Hepatocyte (in vitro differentiated cells): ENCODE results near the gene CD58. TPM values are rescaled to one million over a fixed set of nuclear protein-coding genes. Genes with fewer than 3 reads are reported as not detected.

ENCODE experiments used
- DNase-seq: peaks from one replicate; pipeline ENCODE4 v3.0.0-alpha.2; 2016; ENCODE audit warnings: low spot score
- H2AFZ ChIP-seq: fragments of 200-600 bp; sonication (generic); 2 replicates; pipeline ENCODE4 v1.6.0; 2016; ENCODE audit warnings: antibody characterized with exemption, mild to moderate bottlenecking
- H3K27ac ChIP-seq: fragments of 200-600 bp; sonication (generic); 2 replicates; pipeline ENCODE4 v1.5.1; 2016; ENCODE audit warnings: mild to moderate bottlenecking
- H3K27me3 ChIP-seq: fragments of 200-600 bp; sonication (generic); 2 replicates; pipeline ENCODE4 v1.6.1; 2016
- H3K36me3 ChIP-seq: fragments of 200-600 bp; sonication (generic); replicated peaks from 2 replicates; pipeline ENCODE4 v1.5.1; 2016; ENCODE audit warnings: low read depth; ENCODE audit not compliant: insufficient read depth
- H3K4me1 ChIP-seq: fragments of 200-600 bp; sonication (generic); 2 replicates; pipeline ENCODE4 v1.5.1; 2016; ENCODE audit warnings: mild to moderate bottlenecking, moderate library complexity; ENCODE audit not compliant: insufficient read depth
- H3K4me2 ChIP-seq: fragments of 200-600 bp; sonication (generic); 2 replicates; pipeline ENCODE4 v1.6.0; 2016
- H3K4me3 ChIP-seq: fragments of 200-600 bp; sonication (generic); 2 replicates; pipeline ENCODE4 v1.5.1; 2016; ENCODE audit warnings: mild to moderate bottlenecking
- H3K79me2 ChIP-seq: fragments of 200-600 bp; sonication (generic); 2 replicates; pipeline ENCODE4 v1.6.0; 2017; ENCODE audit warnings: mild to moderate bottlenecking
- H3K9me2 ChIP-seq: fragments of 200-600 bp; sonication (generic); replicated peaks from 2 replicates; pipeline ENCODE4 v1.6.0; 2017; ENCODE audit warnings: mild to moderate bottlenecking; ENCODE audit not compliant: insufficient read depth
- H3K9me3 ChIP-seq: fragments of 200-600 bp; sonication (generic); 2 replicates; pipeline ENCODE4 v1.5.1; 2016; ENCODE audit warnings: low read depth, mild to moderate bottlenecking
- H4K20me1 ChIP-seq: fragments of 200-600 bp; sonication (generic); 2 replicates; pipeline ENCODE4 v1.6.0; 2016; ENCODE audit warnings: mild to moderate bottlenecking; ENCODE audit not compliant: insufficient read depth, poor library complexity, severe bottlenecking
- EZH2 ChIP-seq: fragments of 200-600 bp; sonication (generic); IDR thresholded peaks from 2 replicates; pipeline ENCODE4 v1.6.1; 2016; ENCODE audit warnings: antibody characterized with exemption, mild to moderate bottlenecking, borderline replicate concordance
- EZH2phosphoT487 ChIP-seq: fragments of 200-600 bp; sonication (generic); IDR thresholded peaks from one replicate; pipeline ENCODE4 v1.6.1; 2018; ENCODE audit warnings: antibody characterized with exemption, mild to moderate bottlenecking, low read depth, moderate library complexity; ENCODE audit not compliant: unreplicated experiment, severe bottlenecking
- WGBS: methylation state at CpG from one replicate; pipeline ENCODE4 v1.1.6; 2016; ENCODE audit warnings: low lambda C conversion rate; ENCODE audit errors: missing lambda C conversion rate; 5-methylcytosine and 5-hydroxymethylcytosine counted together
- polyA plus RNA-seq: library from polyadenylated mRNA; unstranded; fragments of >200 nt; fragmentation: Nextera tagmentation; extraction: Ambion mirVana; gene quantifications from 2 replicates; pipeline ENCODE4 v1.2.1, GENCODE V29; 2016
- total RNA-seq: library from RNA; depleted of rRNA; stranded (reverse); fragments of >200 nt; gene quantifications from 2 replicates; pipeline ENCODE4 v1.2.3, GENCODE V29; 2014
- TF ChIP-seq, protein P1 (sequence below): fragments of 200-600 bp; sonication (generic); IDR thresholded peaks from 2 replicates; pipeline ENCODE4 v1.5.1; 2016; ENCODE audit warnings: antibody characterized with exemption, mild to moderate bottlenecking; ENCODE audit not compliant: poor library complexity

The CD58 gene
- total and polyA plus RNA-seq, 2 experiments from 2014 or later = 14.4 to 26.9 TPM

GRCh38 chr1:116577759-116578314 lies 7.0 kb upstream of the CD58 start:
- H3K4me1 ChIP-seq = no peaks in the 10 kb centered on the region
- H3K36me3 ChIP-seq = no peaks in the 10 kb centered on the region
- no peak overlapping the region for H3K4me2 ChIP-seq
- H3K79me2 ChIP-seq = no peaks in the 10 kb centered on the region
- no peaks in the 10 kb centered on the region for H4K20me1 ChIP-seq
- no peaks in the 10 kb centered on the region for H3K9me3 ChIP-seq
- H2AFZ ChIP-seq = no peak overlapping the region
- no peak for DNase-seq
- no peak overlapping the region for H3K4me3 ChIP-seq
- 90% methylated on average over 5 of the region's 5 CpGs for WGBS
- no peaks in the 10 kb centered on the region for H3K27me3 ChIP-seq
- H3K27ac ChIP-seq = no peak overlapping the region
- H3K9me2 ChIP-seq = no peaks in the 10 kb centered on the region
- TF ChIP-seq, protein P1, sequence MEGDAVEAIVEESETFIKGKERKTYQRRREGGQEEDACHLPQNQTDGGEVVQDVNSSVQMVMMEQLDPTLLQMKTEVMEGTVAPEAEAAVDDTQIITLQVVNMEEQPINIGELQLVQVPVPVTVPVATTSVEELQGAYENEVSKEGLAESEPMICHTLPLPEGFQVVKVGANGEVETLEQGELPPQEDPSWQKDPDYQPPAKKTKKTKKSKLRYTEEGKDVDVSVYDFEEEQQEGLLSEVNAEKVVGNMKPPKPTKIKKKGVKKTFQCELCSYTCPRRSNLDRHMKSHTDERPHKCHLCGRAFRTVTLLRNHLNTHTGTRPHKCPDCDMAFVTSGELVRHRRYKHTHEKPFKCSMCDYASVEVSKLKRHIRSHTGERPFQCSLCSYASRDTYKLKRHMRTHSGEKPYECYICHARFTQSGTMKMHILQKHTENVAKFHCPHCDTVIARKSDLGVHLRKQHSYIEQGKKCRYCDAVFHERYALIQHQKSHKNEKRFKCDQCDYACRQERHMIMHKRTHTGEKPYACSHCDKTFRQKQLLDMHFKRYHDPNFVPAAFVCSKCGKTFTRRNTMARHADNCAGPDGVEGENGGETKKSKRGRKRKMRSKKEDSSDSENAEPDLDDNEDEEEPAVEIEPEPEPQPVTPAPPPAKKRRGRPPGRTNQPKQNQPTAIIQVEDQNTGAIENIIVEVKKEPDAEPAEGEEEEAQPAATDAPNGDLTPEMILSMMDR = no peak
- TF ChIP-seq EZH2phosphoT487 (no peak), EZH2 (no peak)

GRCh38 chr1:116574581-116575291 lies 3.9 kb upstream of the CD58 start:
- H3K27me3 ChIP-seq = no peaks in the 10 kb centered on the region
- H3K27ac ChIP-seq = no peak overlapping the region
- H3K9me2 ChIP-seq = no peaks in the 10 kb centered on the region
- TF ChIP-seq EZH2 = no peak
- TF ChIP-seq, protein P1 = peak; percentile 91
- no peak overlapping the region for H3K4me2 ChIP-seq
- H3K79me2 ChIP-seq = no peaks in the 10 kb centered on the region
- no peaks in the 10 kb centered on the region for H3K36me3 ChIP-seq
- H3K4me3 ChIP-seq = no peak overlapping the region
- peak; percentile 80 for DNase-seq
- no peaks in the 10 kb centered on the region for H4K20me1 ChIP-seq
- no peak overlapping the region for H2AFZ ChIP-seq
- H3K4me1 ChIP-seq = peaks cover 10% of the 10 kb centered on the region
- no peaks in the 10 kb centered on the region for H3K9me3 ChIP-seq
- WGBS = 29% methylated on average over 11 of the region's 11 CpGs

- H3K9me2 ChIP-seq = no peaks in the 10 kb centered on the region
- no peaks in the 10 kb centered on the region for H4K20me1 ChIP-seq
- TF ChIP-seq EZH2 (no peak), EZH2phosphoT487 (no peak)
- TF ChIP-seq, protein P1 = no peak
- H3K27ac ChIP-seq = no peak overlapping the region
- no peak overlapping the region for H3K4me3 ChIP-seq
- H3K4me2 ChIP-seq = no peak overlapping the region
- H3K27me3 ChIP-seq = no peaks in the 10 kb centered on the region
- WGBS = 80% methylated on average over 7 of the region's 7 CpGs
- peaks cover 4% of the 10 kb centered on the region for H3K79me2 ChIP-seq
- no peak for DNase-seq
- H2AFZ ChIP-seq = no peak overlapping the region
- no peaks in the 10 kb centered on the region for H3K36me3 ChIP-seq
- no peaks in the 10 kb centered on the region for H3K9me3 ChIP-seq
- peaks cover 10% of the 10 kb centered on the region for H3K4me1 ChIP-seq
Observed at GRCh38 chr1:116573431-116574095, 2.7 kb upstream of the CD58 start.
